Activated naive CD4-positive, alpha-beta T cell treated with anti-CD3 and anti-CD28 coated beads, Interleukin-2, amount 50 U/mL, for 16 hours (primary cell): Measurements from ENCODE around the gene TRANK1.
"Not testable (repeated sequence)": the region's sequence is repeated elsewhere in the genome, so short reads cannot be mapped to it uniquely, and the experiment has no call there.

Source experiments
- DNase-seq: peaks from one replicate; pipeline ENCODE4 v3.0.0-alpha.2; 2020

Gene TRANK1

GRCh38 chr3:36956155-36956554 lies 11.3 kb upstream of the TRANK1 start:
- no peak for DNase-seq

- DNase-seq = no peak
These were observed 9.7 kb upstream of the TRANK1 start for GRCh38 chr3:36954452-36955134.

- DNase-seq = not testable (repeated sequence)
These were observed 3.0 kb upstream of the TRANK1 start for GRCh38 chr3:36947814-36948213.

GRCh38 chr3:36945333-36945980 lies 603 bp upstream of the TRANK1 start:
- no peak for DNase-seq

GRCh38 chr3:36944012-36944640 lies 728 bp downstream of the TRANK1 start:
- peak; percentile 44 for DNase-seq

- no peak for DNase-seq
These were observed 1.3 kb downstream of the TRANK1 start for GRCh38 chr3:36943601-36944000.

GRCh38 chr3:36942638-36943248 lies 2.1 kb downstream of the TRANK1 start:
- DNase-seq = no peak

- no peak for DNase-seq
These were observed 3.2 kb downstream of the TRANK1 start for GRCh38 chr3:36941658-36942057.

- DNase-seq = no peak
These were observed 3.7 kb downstream of the TRANK1 start for GRCh38 chr3:36941162-36941561.

GRCh38 chr3:36937492-36937891 lies 7.4 kb downstream of the TRANK1 start:
- no peak for DNase-seq

GRCh38 chr3:36933540-36934296 lies 11.1 kb downstream of the TRANK1 start:
- DNase-seq = no peak

GRCh38 chr3:36931424-36931823 lies 13.4 kb downstream of the TRANK1 start:
- DNase-seq = not testable (repeated sequence)

- no peak for DNase-seq
These were observed 16.6 kb downstream of the TRANK1 start for GRCh38 chr3:36928220-36928619.

- DNase-seq = no peak
These were observed 18.5 kb downstream of the TRANK1 start for GRCh38 chr3:36926292-36926897.

- DNase-seq = no peak
These were observed 19.9 kb downstream of the TRANK1 start for GRCh38 chr3:36924744-36925521.

GRCh38 chr3:36923981-36924743 lies 20.7 kb downstream of the TRANK1 start:
- no peak for DNase-seq

GRCh38 chr3:36923523-36923943 lies 21.3 kb downstream of the TRANK1 start:
- DNase-seq = no peak

GRCh38 chr3:36920884-36921567 lies 23.8 kb downstream of the TRANK1 start:
- no peak for DNase-seq

GRCh38 chr3:36919439-36920160 lies 25.3 kb downstream of the TRANK1 start:
- DNase-seq = no peak

GRCh38 chr3:36918050-36918449 lies 26.8 kb downstream of the TRANK1 start:
- no peak for DNase-seq
